Neural cell (in vitro differentiated cells): Measurements from ENCODE around the gene PTGES. TPM values are rescaled to one million over a fixed set of nuclear protein-coding genes. Genes with fewer than 3 reads are reported as not detected.

ENCODE experiments used
- H2AFZ ChIP-seq: fragments of 200-600, 300-800 bp; sonication (generic), shearing (Covaris generic); 2 replicates; pipeline ENCODE4 v1.6.0; 2014; ENCODE audit warnings: low read depth, mild to moderate bottlenecking, antibody characterized with exemption, low read length, moderate library complexity
- H3F3A ChIP-seq: fragments of 200-600 bp; shearing (Covaris generic); 2 replicates; pipeline ENCODE4 v1.6.1; 2016; ENCODE audit warnings: mild to moderate bottlenecking, moderate library complexity, mixed read lengths, antibody characterized with exemption, low read length; ENCODE audit not compliant: insufficient read depth, poor library complexity, severe bottlenecking
- H3K27ac ChIP-seq: fragments of 200-600, 300-800 bp; sonication (generic), shearing (Covaris generic); 2 replicates; pipeline ENCODE4 v1.5.1; 2014; ENCODE audit warnings: mild to moderate bottlenecking, low read length, moderate library complexity
- H3K27me3 ChIP-seq: fragments of 300-800, 200-600 bp; sonication (generic), shearing (Covaris generic); 2 replicates; pipeline ENCODE4 v1.6.0; 2014; ENCODE audit warnings: mild to moderate bottlenecking, low read depth, low read length, moderate library complexity; ENCODE audit not compliant: insufficient read depth
- H3K36me3 ChIP-seq: fragments of 300-800, 200-600 bp; sonication (generic), shearing (Covaris generic); 2 replicates; pipeline ENCODE4 v1.5.1; 2014; ENCODE audit warnings: mild to moderate bottlenecking, antibody characterized with exemption, low read length, moderate library complexity; ENCODE audit not compliant: insufficient read depth
- H3K4me2 ChIP-seq: fragments of 300-800, 200-600 bp; sonication (generic), shearing (Covaris generic); 2 replicates; pipeline ENCODE4 v1.6.0; 2014; ENCODE audit warnings: mild to moderate bottlenecking, low read length
- H3K4me3 ChIP-seq: fragments of 300-800, 200-600 bp; sonication (generic), shearing (Covaris generic); 2 replicates; pipeline ENCODE4 v1.5.1; 2014; ENCODE audit warnings: mild to moderate bottlenecking, low read length, moderate library complexity
- H3K79me2 ChIP-seq: fragments of 200-600 bp; shearing (Covaris generic); replicated peaks from 2 replicates; pipeline ENCODE4 v1.6.0; 2014; ENCODE audit warnings: mild to moderate bottlenecking, low read length, moderate library complexity; ENCODE audit not compliant: insufficient read depth
- H3K9ac ChIP-seq: fragments of 300-800, 200-600 bp; sonication (generic), shearing (Covaris generic); 2 replicates; pipeline ENCODE4 v1.6.1; 2016; ENCODE audit warnings: mild to moderate bottlenecking, low read length, mixed read lengths
- H3K9me2 ChIP-seq: fragments of 200-600 bp; shearing (Covaris generic); 2 replicates; pipeline ENCODE4 v1.6.1; 2016; ENCODE audit warnings: mild to moderate bottlenecking, low read length, mixed read lengths; ENCODE audit not compliant: insufficient read depth
- H3K9me3 ChIP-seq: fragments of 200-600, 300-800 bp; sonication (generic), shearing (Covaris generic); 2 replicates; pipeline ENCODE4 v1.6.1; 2016; ENCODE audit warnings: mild to moderate bottlenecking, mixed run types, low read length, moderate library complexity, mixed read lengths
- H4K20me1 ChIP-seq: fragments of 200-600 bp; shearing (Covaris generic); 2 replicates; pipeline ENCODE4 v1.6.1; 2016; ENCODE audit warnings: mild to moderate bottlenecking, mixed run types; ENCODE audit not compliant: insufficient read depth
- EP300 ChIP-seq: fragments of 450-650 bp; conservative IDR thresholded peaks from 2 replicates; pipeline ENCODE4 v1.6.1; 2014; ENCODE audit warnings: antibody characterized with exemption, mild to moderate bottlenecking, moderate library complexity; ENCODE audit not compliant: poor library complexity, severe bottlenecking
- EZH2 ChIP-seq: fragments of 200-600, 300-800 bp; shearing (Covaris generic), sonication (generic); IDR thresholded peaks from 2 replicates; pipeline ENCODE4 v1.6.1; 2014; ENCODE audit warnings: antibody characterized with exemption, low read length, borderline replicate concordance, mild to moderate bottlenecking; ENCODE audit not compliant: insufficient read depth, poor library complexity, severe bottlenecking
- MXI1 ChIP-seq: fragments of 450-650 bp; conservative IDR thresholded peaks from 2 replicates; pipeline ENCODE4 v1.6.1; 2014; ENCODE audit warnings: antibody characterized with exemption, mild to moderate bottlenecking; ENCODE audit not compliant: poor library complexity, severe bottlenecking
- POLR2AphosphoS5 ChIP-seq: IDR thresholded peaks from 2 replicates; pipeline ENCODE4 v1.6.1; 2012
- RAD21 ChIP-seq: fragments of 450-650 bp; conservative IDR thresholded peaks from 2 replicates; pipeline ENCODE4 v1.6.1; 2014; ENCODE audit warnings: antibody characterized with exemption, mild to moderate bottlenecking, moderate library complexity
- SMC3 ChIP-seq: fragments of 450-650 bp; conservative IDR thresholded peaks from 2 replicates; pipeline ENCODE4 v1.6.1; 2014; ENCODE audit warnings: antibody characterized with exemption, mild to moderate bottlenecking, moderate library complexity; ENCODE audit not compliant: poor library complexity
- TAF1 ChIP-seq: IDR thresholded peaks from 2 replicates; pipeline ENCODE4 v1.6.1; 2012; ENCODE audit warnings: low read depth
- polyA plus RNA-seq: library from polyadenylated mRNA; depleted of rRNA; stranded (reverse); fragments of >200 nt; gene quantifications from 2 replicates; pipeline ENCODE4 v1.2.3, GENCODE V29; 2014
- TF ChIP-seq, protein P1 (sequence below): IDR thresholded peaks from 2 replicates; pipeline ENCODE4 v1.6.1; 2012; ENCODE audit warnings: borderline replicate concordance
- TF ChIP-seq, protein P2 (sequence below): fragments of 450-650 bp; IDR thresholded peaks from 2 replicates; pipeline ENCODE4 v1.5.1; 2014; ENCODE audit warnings: antibody characterized with exemption, mild to moderate bottlenecking, moderate library complexity; ENCODE audit not compliant: poor library complexity, severe bottlenecking

PTGES gene
- polyA plus RNA-seq, 1 donor from 2014 or later, result 0.63 TPM

DNA sequence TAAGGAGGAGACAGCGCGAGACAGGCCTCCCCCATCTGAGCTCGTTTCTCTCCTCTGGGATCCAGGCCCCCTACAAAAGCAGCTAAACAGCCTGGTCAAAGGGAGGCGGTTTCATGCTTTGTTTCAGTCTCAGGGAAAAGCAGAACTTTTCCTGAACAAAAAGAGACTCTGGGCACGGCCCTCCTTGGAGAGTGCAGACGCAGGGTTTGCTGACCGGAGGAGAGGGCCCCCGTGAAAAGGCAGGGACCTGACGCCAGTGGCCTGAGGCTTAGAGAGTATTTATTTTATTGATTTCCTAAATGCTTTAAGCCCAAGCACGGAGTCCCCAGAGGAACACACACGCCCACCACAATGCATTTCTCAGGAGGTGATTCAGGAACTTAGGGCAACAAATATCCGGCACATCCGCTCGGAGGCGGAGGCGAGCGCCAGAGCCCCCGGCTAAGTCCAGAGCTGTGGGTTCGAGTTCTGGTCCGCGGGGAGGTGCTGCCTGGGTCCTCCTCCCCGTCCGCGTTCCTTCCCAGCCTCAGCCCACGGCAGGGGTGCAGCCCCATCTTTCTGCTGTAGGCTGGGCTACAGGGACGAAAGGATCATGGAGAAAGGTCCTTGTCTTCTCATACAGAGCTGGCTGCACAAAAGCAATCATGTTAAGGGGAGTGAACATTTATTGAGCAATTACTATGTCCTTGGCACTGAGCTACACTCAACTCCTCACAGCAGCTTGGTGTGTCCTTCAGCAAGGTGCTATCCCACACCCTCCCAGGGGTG, 40.0 kb downstream of the PTGES start:
- Histone ChIP-seq H2AFZ (no peak overlapping the region), H3K9me2 (no peaks in the 10 kb centered on the region), H3K36me3 (no peaks in the 10 kb centered on the region), H3F3A (no peaks in the 10 kb centered on the region), H4K20me1 (no peaks in the 10 kb centered on the region), H3K9me3 (no peaks in the 10 kb centered on the region), H3K4me2 (no peak overlapping the region), H3K79me2 (no peaks in the 10 kb centered on the region), H3K27me3 (no peaks in the 10 kb centered on the region), H3K4me3 (no peak overlapping the region), H3K9ac (no peak overlapping the region), H3K27ac (no peak overlapping the region)
- no peak for TF ChIP-seq RAD21
- no peak for TF ChIP-seq SMC3
- TF ChIP-seq, protein P1, sequence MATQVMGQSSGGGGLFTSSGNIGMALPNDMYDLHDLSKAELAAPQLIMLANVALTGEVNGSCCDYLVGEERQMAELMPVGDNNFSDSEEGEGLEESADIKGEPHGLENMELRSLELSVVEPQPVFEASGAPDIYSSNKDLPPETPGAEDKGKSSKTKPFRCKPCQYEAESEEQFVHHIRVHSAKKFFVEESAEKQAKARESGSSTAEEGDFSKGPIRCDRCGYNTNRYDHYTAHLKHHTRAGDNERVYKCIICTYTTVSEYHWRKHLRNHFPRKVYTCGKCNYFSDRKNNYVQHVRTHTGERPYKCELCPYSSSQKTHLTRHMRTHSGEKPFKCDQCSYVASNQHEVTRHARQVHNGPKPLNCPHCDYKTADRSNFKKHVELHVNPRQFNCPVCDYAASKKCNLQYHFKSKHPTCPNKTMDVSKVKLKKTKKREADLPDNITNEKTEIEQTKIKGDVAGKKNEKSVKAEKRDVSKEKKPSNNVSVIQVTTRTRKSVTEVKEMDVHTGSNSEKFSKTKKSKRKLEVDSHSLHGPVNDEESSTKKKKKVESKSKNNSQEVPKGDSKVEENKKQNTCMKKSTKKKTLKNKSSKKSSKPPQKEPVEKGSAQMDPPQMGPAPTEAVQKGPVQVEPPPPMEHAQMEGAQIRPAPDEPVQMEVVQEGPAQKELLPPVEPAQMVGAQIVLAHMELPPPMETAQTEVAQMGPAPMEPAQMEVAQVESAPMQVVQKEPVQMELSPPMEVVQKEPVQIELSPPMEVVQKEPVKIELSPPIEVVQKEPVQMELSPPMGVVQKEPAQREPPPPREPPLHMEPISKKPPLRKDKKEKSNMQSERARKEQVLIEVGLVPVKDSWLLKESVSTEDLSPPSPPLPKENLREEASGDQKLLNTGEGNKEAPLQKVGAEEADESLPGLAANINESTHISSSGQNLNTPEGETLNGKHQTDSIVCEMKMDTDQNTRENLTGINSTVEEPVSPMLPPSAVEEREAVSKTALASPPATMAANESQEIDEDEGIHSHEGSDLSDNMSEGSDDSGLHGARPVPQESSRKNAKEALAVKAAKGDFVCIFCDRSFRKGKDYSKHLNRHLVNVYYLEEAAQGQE, result no peak
- TF ChIP-seq TAF1, result no peak
- no peak for TF ChIP-seq MXI1
- no peak for TF ChIP-seq EP300
- no peak for TF ChIP-seq EZH2
- TF ChIP-seq, protein P2, sequence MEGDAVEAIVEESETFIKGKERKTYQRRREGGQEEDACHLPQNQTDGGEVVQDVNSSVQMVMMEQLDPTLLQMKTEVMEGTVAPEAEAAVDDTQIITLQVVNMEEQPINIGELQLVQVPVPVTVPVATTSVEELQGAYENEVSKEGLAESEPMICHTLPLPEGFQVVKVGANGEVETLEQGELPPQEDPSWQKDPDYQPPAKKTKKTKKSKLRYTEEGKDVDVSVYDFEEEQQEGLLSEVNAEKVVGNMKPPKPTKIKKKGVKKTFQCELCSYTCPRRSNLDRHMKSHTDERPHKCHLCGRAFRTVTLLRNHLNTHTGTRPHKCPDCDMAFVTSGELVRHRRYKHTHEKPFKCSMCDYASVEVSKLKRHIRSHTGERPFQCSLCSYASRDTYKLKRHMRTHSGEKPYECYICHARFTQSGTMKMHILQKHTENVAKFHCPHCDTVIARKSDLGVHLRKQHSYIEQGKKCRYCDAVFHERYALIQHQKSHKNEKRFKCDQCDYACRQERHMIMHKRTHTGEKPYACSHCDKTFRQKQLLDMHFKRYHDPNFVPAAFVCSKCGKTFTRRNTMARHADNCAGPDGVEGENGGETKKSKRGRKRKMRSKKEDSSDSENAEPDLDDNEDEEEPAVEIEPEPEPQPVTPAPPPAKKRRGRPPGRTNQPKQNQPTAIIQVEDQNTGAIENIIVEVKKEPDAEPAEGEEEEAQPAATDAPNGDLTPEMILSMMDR, result no peak
- TF ChIP-seq POLR2AphosphoS5, result no peak

DNA sequence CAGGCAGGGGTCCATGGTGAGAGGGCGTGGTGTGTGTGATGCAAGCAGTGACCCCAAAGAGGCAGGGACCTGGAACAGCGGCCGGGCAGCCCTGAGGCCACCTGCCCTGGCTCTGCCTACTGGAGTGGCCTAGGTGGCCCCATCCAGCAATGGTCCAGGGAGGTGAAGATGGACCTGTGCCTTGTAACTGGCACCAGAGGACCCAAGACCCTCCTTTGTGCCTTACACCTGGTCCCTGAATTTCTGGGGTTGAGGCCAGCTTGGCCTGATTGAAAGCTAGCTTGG, 42.7 kb downstream of the PTGES start:
- no peaks in the 10 kb centered on the region for H3F3A ChIP-seq
- H3K79me2 ChIP-seq, result no peaks in the 10 kb centered on the region
- no peak overlapping the region for H3K9ac ChIP-seq
- H3K9me3 ChIP-seq, result no peaks in the 10 kb centered on the region
- H3K27me3 ChIP-seq, result no peaks in the 10 kb centered on the region
- no peak overlapping the region for H3K4me3 ChIP-seq
- no peak overlapping the region for H3K4me2 ChIP-seq
- H3K9me2 ChIP-seq, result no peaks in the 10 kb centered on the region
- no peak overlapping the region for H2AFZ ChIP-seq
- TF ChIP-seq EP300 (no peak), POLR2AphosphoS5 (no peak), SMC3 (no peak), EZH2 (no peak), MXI1 (no peak), TAF1 (no peak), RAD21 (no peak)
- TF ChIP-seq, protein P2, result no peak
- TF ChIP-seq, protein P1, result no peak
- no peaks in the 10 kb centered on the region for H3K36me3 ChIP-seq
- no peaks in the 10 kb centered on the region for H4K20me1 ChIP-seq
- H3K27ac ChIP-seq, result no peak overlapping the region
